ENCODE data around the gene TAGLN3.

- no peak for TF ChIP-seq GABPB1 (CRISPR knock-in tag; IDR thresholded peaks at IDR 0.05)
- TF ChIP-seq BRCA1 (CRISPR knock-in tag; IDR thresholded peaks at IDR 0.05), result no peak
- TF ChIP-seq YY1 (IDR thresholded peaks at IDR 0.05; ENCODE audit: insufficient read depth, insufficient replicate concordance, low read depth, low read length), result no peak
- TF ChIP-seq ZNF737 (CRISPR knock-in tag; IDR thresholded peaks at IDR 0.05; ENCODE audit: borderline replicate concordance), result no peak
Observed at GRCh38 chr3:112013784-112014143, 15.0 kb downstream of the TAGLN3 start.
